ENCODE measurements around the gene MORN4. TPM values are rescaled to one million over a fixed set of nuclear protein-coding genes. Genes with fewer than 3 reads are reported as not detected.
"Not testable (repeated sequence)": the region's sequence is repeated elsewhere in the genome, so short reads cannot be mapped to it uniquely, and the experiment has no call there.

The MORN4 gene
- total RNA-seq, 4 donors from 2014 or later: 3.7 to 8.2 (median 7.1) TPM

- Histone ChIP-seq H3K27ac (no peak overlapping the region), H3K27me3 (no peaks in the 10 kb centered on the region), H3K36me3 (no peaks in the 10 kb centered on the region), H3K4me1 (peaks cover 0 to under 1% (median 0%) of the 10 kb centered on the region in 4 donors), H3K4me3 (peak overlapping the region in 1 of 4 donors; percentile 26), H3K9me3 (no peaks in the 10 kb centered on the region)
- WGBS, 2 donors: 57 to 83% methylated on average over 34 to 40 of the region's 40 CpGs
- TF ChIP-seq EP300 (IDR thresholded peaks at IDR 0.05): no peak
- no peak for DNase-seq (ENCODE audit: low spot score in 2 of 2)
Observed at GRCh38 chr10:97578171-97578844, 55.0 kb downstream of the MORN4 start.

DNA sequence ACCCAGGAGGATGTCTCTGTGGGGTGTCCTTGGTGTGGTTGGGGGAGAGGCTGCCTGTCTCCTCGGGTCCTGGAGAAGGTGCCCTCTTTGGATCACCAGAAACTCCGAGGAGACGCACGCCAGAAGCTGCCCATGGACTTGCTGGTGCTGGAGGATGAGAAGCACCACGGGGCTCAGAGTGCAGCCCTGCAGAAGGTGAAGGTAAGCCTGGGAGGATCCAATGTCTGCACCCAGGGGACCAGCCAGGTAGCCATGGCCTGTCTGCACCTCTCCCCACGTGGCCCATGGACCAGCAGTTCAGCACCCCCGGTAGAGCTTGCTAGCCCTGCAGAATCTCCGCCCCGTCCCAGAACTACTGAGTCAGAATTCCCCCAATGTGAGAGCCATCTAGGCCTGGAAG is 55.6 kb downstream of the MORN4 start:
- Histone ChIP-seq H3K4me1 (peaks cover 0 to 5% (median 0%) of the 10 kb centered on the region in 4 donors), H3K9me3 (no peaks in the 10 kb centered on the region), H3K27me3 (no peaks in the 10 kb centered on the region), H3K36me3 (no peaks in the 10 kb centered on the region), H3K4me3 (no peak overlapping the region), H3K27ac (no peak overlapping the region)
- 75 to 79% methylated on average over 6 to 9 of the region's 9 CpGs for WGBS, 2 donors
- DNase-seq (ENCODE audit: low spot score in 2 of 2): no peak
- TF ChIP-seq POLR2A (IDR thresholded peaks at IDR 0.05): no peak
- no peak for TF ChIP-seq CTCF (IDR thresholded peaks at IDR 0.05)
- TF ChIP-seq EP300 (IDR thresholded peaks at IDR 0.05): no peak

DNA sequence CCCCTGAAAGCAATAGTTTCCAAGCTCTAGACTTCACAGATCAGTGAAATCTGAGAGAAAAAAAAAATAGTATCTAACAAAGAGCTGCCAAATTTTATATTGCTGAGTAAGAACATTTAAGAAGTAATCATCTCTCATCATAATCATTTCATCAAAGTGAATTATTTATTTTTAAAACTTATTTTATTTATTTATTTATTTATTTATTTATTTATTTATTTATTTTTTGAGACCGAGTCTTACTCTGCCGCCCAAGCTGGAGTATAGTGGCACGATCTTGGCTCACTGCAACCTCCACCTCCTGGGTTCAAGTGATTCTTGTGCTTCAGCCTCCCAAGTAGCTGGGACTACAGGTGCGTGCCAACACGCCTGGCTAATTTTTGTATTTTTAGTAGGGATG is 56.8 kb downstream of the MORN4 start:
- H3K4me1 ChIP-seq: peaks cover 0 to 13% (median 4%) of the 10 kb centered on the region in 4 donors
- H3K4me3 ChIP-seq; H3K27me3 ChIP-seq; H3K27ac ChIP-seq; DNase-seq (ENCODE audit: low spot score in 2 of 2); H3K9me3 ChIP-seq; H3K36me3 ChIP-seq: not testable (repeated sequence)
- WGBS, 2 donors: 37 to 58% methylated on average over 5 of the region's 5 CpGs

- WGBS, 2 donors: 84 to 88% methylated on average over 6 of the region's 6 CpGs
- H3K27ac ChIP-seq: no peak overlapping the region
- H3K36me3 ChIP-seq: peaks cover 0 to 16% (median 0%) of the 10 kb centered on the region in 3 donors
- TF ChIP-seq CTCF (IDR thresholded peaks at IDR 0.05): no peak
- TF ChIP-seq EP300 (IDR thresholded peaks at IDR 0.05): no peak
- TF ChIP-seq POLR2A (IDR thresholded peaks at IDR 0.05): no peak
- H3K9me3 ChIP-seq: no peaks in the 10 kb centered on the region
- peaks cover 0 to 13% (median 4%) of the 10 kb centered on the region in 4 donors for H3K4me1 ChIP-seq
- H3K4me3 ChIP-seq: no peak overlapping the region
- no peak for DNase-seq (ENCODE audit: low spot score in 2 of 2)
- no peaks in the 10 kb centered on the region for H3K27me3 ChIP-seq
Observed at GRCh38 chr10:97575127-97575668, 58.1 kb downstream of the MORN4 start.

- Histone ChIP-seq H3K4me1 (peaks cover 0 to 13% (median 4%) of the 10 kb centered on the region in 4 donors), H3K9me3 (no peaks in the 10 kb centered on the region), H3K4me3 (no peak overlapping the region), H3K27ac (no peak overlapping the region), H3K27me3 (no peaks in the 10 kb centered on the region), H3K36me3 (peaks cover 0 to 22% (median 0%) of the 10 kb centered on the region in 3 donors)
- TF ChIP-seq EP300 (IDR thresholded peaks at IDR 0.05) (no peak), CTCF (IDR thresholded peaks at IDR 0.05) (no peak), POLR2A (IDR thresholded peaks at IDR 0.05) (no peak)
- DNase-seq (ENCODE audit: low spot score in 2 of 2): no peak
- WGBS, 2 donors: 53 to 57% methylated on average over 4 of the region's 4 CpGs
Observed at GRCh38 chr10:97574374-97575126, 58.8 kb downstream of the MORN4 start.

DNA sequence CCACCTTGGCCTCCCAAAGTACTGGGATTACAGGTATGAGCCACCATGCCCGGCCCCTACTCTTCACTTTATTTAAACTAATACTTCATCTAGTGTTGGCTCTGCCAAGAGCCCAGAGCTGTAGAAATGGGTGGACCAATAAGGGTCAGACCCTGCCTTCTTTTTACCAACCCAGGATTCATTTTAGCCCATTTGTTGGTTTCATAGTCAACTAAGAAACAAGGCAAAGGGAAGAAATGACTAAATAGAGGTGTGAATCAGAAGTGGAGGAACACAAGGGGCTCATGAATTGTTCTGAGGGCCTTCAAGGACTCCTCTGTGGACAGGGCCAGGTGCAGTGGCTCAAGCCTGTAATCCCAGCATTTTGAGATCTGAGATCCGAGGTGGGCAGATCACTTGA is 59.6 kb downstream of the MORN4 start:
- peaks cover 0 to 31% (median 0%) of the 10 kb centered on the region in 3 donors for H3K36me3 ChIP-seq
- 43 to 69% methylated on average over 2 of the region's 2 CpGs for WGBS, 2 donors
- no peaks in the 10 kb centered on the region for H3K9me3 ChIP-seq
- no peak overlapping the region for H3K27ac ChIP-seq
- no peak for DNase-seq (ENCODE audit: low spot score in 2 of 2)
- no peaks in the 10 kb centered on the region for H3K27me3 ChIP-seq
- TF ChIP-seq EP300 (IDR thresholded peaks at IDR 0.05) (no peak), POLR2A (IDR thresholded peaks at IDR 0.05) (no peak), CTCF (IDR thresholded peaks at IDR 0.05) (no peak)
- peaks cover 0 to 13% (median 4%) of the 10 kb centered on the region in 4 donors for H3K4me1 ChIP-seq
- H3K4me3 ChIP-seq: no peak overlapping the region

Data from tibial nerve (tissue), 4 donors.